Neuronal stem cell (in vitro differentiated cells): ENCODE data around the gene SEC24A. TPM values are rescaled to one million over a fixed set of nuclear protein-coding genes. Genes with fewer than 3 reads are reported as not detected.
"Not testable (repeated sequence)": the region's sequence is repeated elsewhere in the genome, so short reads cannot be mapped to it uniquely, and the experiment has no call there.

Experiments used
- DNase-seq: peaks from one replicate; pipeline ENCODE4 v3.0.0-alpha.2; 2013; ENCODE audit warnings: low spot score
- H2AFZ ChIP-seq: one replicate; pipeline ENCODE4 v1.6.1; 2013; ENCODE audit warnings: mild to moderate bottlenecking, low read length, inconsistent platforms
- H2AK5ac ChIP-seq: 2 replicates; pipeline ENCODE4 v1.6.1; 2013; ENCODE audit warnings: low read depth, mild to moderate bottlenecking, inconsistent platforms, low read length, moderate library complexity, mixed read lengths
- H2BK120ac ChIP-seq: 2 replicates; pipeline ENCODE4 v1.6.1; 2013; ENCODE audit warnings: low read depth, mild to moderate bottlenecking, inconsistent platforms, low read length, moderate library complexity, mixed read lengths
- H2BK12ac ChIP-seq: one replicate; pipeline ENCODE4 v1.6.1; 2013; ENCODE audit warnings: low read length, inconsistent platforms
- H2BK15ac ChIP-seq: 2 replicates; pipeline ENCODE4 v1.6.1; 2013; ENCODE audit warnings: mild to moderate bottlenecking, low read length, inconsistent platforms, mixed read lengths
- H2BK5ac ChIP-seq: one replicate; pipeline ENCODE4 v1.6.1; 2013; ENCODE audit warnings: inconsistent platforms, mild to moderate bottlenecking, low read length, moderate library complexity
- H3K14ac ChIP-seq: one replicate; pipeline ENCODE4 v1.6.1; 2013; ENCODE audit warnings: low read length, inconsistent platforms
- H3K18ac ChIP-seq: 2 replicates; pipeline ENCODE4 v1.6.1; 2013; ENCODE audit warnings: low read length, inconsistent platforms
- H3K23ac ChIP-seq: 2 replicates; pipeline ENCODE4 v1.6.1; 2013; ENCODE audit warnings: low read depth, mild to moderate bottlenecking, mixed read lengths, low read length, inconsistent platforms; ENCODE audit not compliant: poor library complexity
- H3K27ac ChIP-seq: replicated peaks from 3 replicates; pipeline ENCODE4 v1.5.1; 2013; ENCODE audit warnings: low read length, inconsistent platforms
- H3K27me3 ChIP-seq, 3 experiments: 2 replicates each; pipeline ENCODE4 v1.6.1; 2013; ENCODE audit warnings: low read length in 3 of 3, mild to moderate bottlenecking in 2 of 3, inconsistent platforms in 1 of 3, low read depth in 1 of 3, mixed read lengths in 1 of 3, moderate library complexity in 1 of 3; ENCODE audit not compliant: control insufficient read depth in 3 of 3, insufficient read depth in 3 of 3
- H3K36me3 ChIP-seq, 2 donors: replicated peaks in 1 of 2; 2 replicates each; pipeline ENCODE4 v1.6.1; 2013; ENCODE audit warnings: low read length in 2 of 2; ENCODE audit not compliant: control insufficient read depth in 2 of 2, insufficient read depth in 2 of 2
- H3K4ac ChIP-seq: 2 replicates; pipeline ENCODE4 v1.6.1; 2013; ENCODE audit warnings: inconsistent platforms, mild to moderate bottlenecking, low read length, moderate library complexity
- H3K4me1 ChIP-seq, 2 donors: 1 replicate in 1 of 2; 2 replicates in 1 of 2; pipeline ENCODE4 v1.6.1; 2013; ENCODE audit warnings: low read length in 2 of 2, low read depth in 1 of 2; ENCODE audit not compliant: control insufficient read depth in 2 of 2, insufficient read depth in 1 of 2
- H3K4me2 ChIP-seq: one replicate; pipeline ENCODE4 v1.6.1; 2013; ENCODE audit warnings: mild to moderate bottlenecking, low read length, inconsistent platforms; ENCODE audit not compliant: insufficient read depth, poor library complexity, severe bottlenecking
- H3K4me3 ChIP-seq, 2 donors: 2 replicates each; pipeline ENCODE4 v1.5.1; 2013; ENCODE audit warnings: low read length in 2 of 2, mild to moderate bottlenecking in 2 of 2, inconsistent platforms in 1 of 2, moderate library complexity in 1 of 2
- H3K79me1 ChIP-seq: one replicate; pipeline ENCODE4 v1.6.1; 2013; ENCODE audit warnings: low read depth, mild to moderate bottlenecking, inconsistent platforms, low read length, moderate library complexity
- H3K9ac ChIP-seq: one replicate; pipeline ENCODE4 v1.6.1; 2013; ENCODE audit warnings: mild to moderate bottlenecking, low read depth, low read length, inconsistent platforms; ENCODE audit not compliant: poor library complexity
- H3K9me3 ChIP-seq, 2 donors: replicated peaks in 1 of 2; 2 replicates each; pipeline versions ENCODE3 to v1.6.1; 2013; ENCODE audit warnings: low read length in 2 of 2, mild to moderate bottlenecking in 2 of 2, inconsistent platforms in 1 of 2, low read depth in 1 of 2, mixed read lengths in 1 of 2, moderate library complexity in 1 of 2; ENCODE audit not compliant: control insufficient read depth in 2 of 2, insufficient read depth in 1 of 2
- H4K8ac ChIP-seq: one replicate; pipeline ENCODE4 v1.6.1; 2013; ENCODE audit warnings: low read depth, mild to moderate bottlenecking, inconsistent platforms, low read length, moderate library complexity
- H4K91ac ChIP-seq: one replicate; pipeline ENCODE4 v1.6.1; 2013; ENCODE audit warnings: low read length, low read depth, mild to moderate bottlenecking, inconsistent platforms; ENCODE audit not compliant: poor library complexity
- WGBS, 2 donors: extraction: QIAGEN DNeasy Blood & Tissue Kit; methylation state at CpG; one replicate each; pipeline ENCODE4 v1.1.7; 2013; ENCODE audit warnings: missing lambda C conversion rate in 2 of 2, mixed read lengths in 1 of 2; ENCODE audit not compliant: insufficient read length in 2 of 2, insufficient replicate concordance in 1 of 2; ENCODE audit errors: extremely low coverage in 2 of 2; 5-methylcytosine and 5-hydroxymethylcytosine counted together
- polyA plus RNA-seq, 2 experiments: library from polyadenylated mRNA; stranded (reverse); fragments of 200-250 nt; gene quantifications; one replicate each; pipeline ENCODE4 v1.2.3, GENCODE V29; 2013

Gene SEC24A
- 11.7 TPM for polyA plus RNA-seq (2013, experiment 1 of 2)
- 11.9 TPM for polyA plus RNA-seq (2013, experiment 2 of 2)

GRCh38 chr5:134648425-134649162 lies at the start of gene SEC24A:
TSS of gene SEC24A (plus strand) at chr5:134648785. CDS start at chr5:134649077, 292 bp downstream.
- Histone ChIP-seq H3K14ac (peak within 1 kb of the TSS; percentile 89), H3K4me1 (peaks cover 0 to 9% of the 10 kb centered on the region in 2 donors), H3K4me3 (peak within 1 kb of the TSS; percentile 65 to 93), H3K9ac (peak within 1 kb of the TSS; percentile 98), H3K27ac (peak within 1 kb of the TSS; percentile 80), H3K23ac (peak within 1 kb of the TSS; percentile 97), H2BK15ac (no peak within 1 kb of the TSS), H3K9me3 (no peaks in the 10 kb centered on the region), H3K18ac (peak within 1 kb of the TSS; percentile 95), H3K4ac (no peak within 1 kb of the TSS), H4K91ac (no peak within 1 kb of the TSS), H2BK5ac (peak within 1 kb of the TSS; percentile 66), H2BK12ac (no peak within 1 kb of the TSS), H3K27me3 (no peaks in the 10 kb centered on the region), H3K4me2 (peak within 1 kb of the TSS; percentile 96), H4K8ac (peak within 1 kb of the TSS; percentile 43), H2AFZ (peak within 1 kb of the TSS; percentile 99), H2BK120ac (no peak within 1 kb of the TSS), H3K36me3 (peaks cover 0 to 3% of the 10 kb centered on the region in 2 donors), H3K79me1 (peaks cover 7% of the 10 kb centered on the region), H2AK5ac (peak within 1 kb of the TSS; percentile 92)
- DNase-seq = peak; percentile 81
- no CpG with 5 or more reads among the region's 69 CpGs for WGBS, 2 donors

GRCh38 chr5:134599820-134600219 lies 48.8 kb upstream of the SEC24A start:
- not testable (repeated sequence) for H3K4ac ChIP-seq, H2AFZ ChIP-seq, H3K79me1 ChIP-seq, H2BK5ac ChIP-seq, H2AK5ac ChIP-seq, H3K9ac ChIP-seq, H2BK15ac ChIP-seq, H3K18ac ChIP-seq, H2BK12ac ChIP-seq, H3K27ac ChIP-seq, H4K91ac ChIP-seq, DNase-seq, H3K23ac ChIP-seq, H3K4me3 ChIP-seq, H3K14ac ChIP-seq, H3K27me3 ChIP-seq, H3K4me1 ChIP-seq, H3K9me3 ChIP-seq, H3K4me2 ChIP-seq, H4K8ac ChIP-seq, H2BK120ac ChIP-seq
- WGBS, 2 donors = no CpG with 5 or more reads among the region's 3 CpGs
- peaks cover 0 to 17% of the 10 kb centered on the region in 2 donors for H3K36me3 ChIP-seq

GRCh38 chr5:134600600-134600999 lies 48.0 kb upstream of the SEC24A start:
- Histone ChIP-seq H3K27ac (no peak overlapping the region), H3K4me2 (no peak overlapping the region), H3K23ac (no peak overlapping the region), H3K79me1 (no peaks in the 10 kb centered on the region), H4K91ac (no peak overlapping the region), H4K8ac (no peak overlapping the region), H3K9ac (no peak overlapping the region), H2AFZ (no peak overlapping the region), H2BK5ac (no peak overlapping the region), H3K4me3 (no peak overlapping the region), H2BK15ac (no peak overlapping the region), H3K18ac (no peak overlapping the region), H3K27me3 (no peaks in the 10 kb centered on the region), H2AK5ac (no peak overlapping the region), H2BK120ac (no peak overlapping the region), H2BK12ac (no peak overlapping the region), H3K14ac (no peak overlapping the region), H3K4me1 (no peaks in the 10 kb centered on the region), H3K9me3 (no peaks in the 10 kb centered on the region), H3K4ac (no peak overlapping the region), H3K36me3 (peaks cover 0 to 25% of the 10 kb centered on the region in 2 donors)
- no peak for DNase-seq
- WGBS, 2 donors = no CpG with 5 or more reads among the region's 3 CpGs

- H2BK120ac ChIP-seq = no peak overlapping the region
- H3K18ac ChIP-seq = no peak overlapping the region
- no peaks in the 10 kb centered on the region for H3K79me1 ChIP-seq
- no peak overlapping the region for H2AK5ac ChIP-seq
- no peak overlapping the region for H4K8ac ChIP-seq
- no peak overlapping the region for H2AFZ ChIP-seq
- no peak for DNase-seq
- peaks cover 3 to 48% of the 10 kb centered on the region in 2 donors for H3K36me3 ChIP-seq
- no peaks in the 10 kb centered on the region for H3K9me3 ChIP-seq
- H4K91ac ChIP-seq = no peak overlapping the region
- no peak overlapping the region for H3K4me2 ChIP-seq
- H3K4me1 ChIP-seq = no peaks in the 10 kb centered on the region
- H3K27me3 ChIP-seq = no peaks in the 10 kb centered on the region
- no peak overlapping the region for H3K14ac ChIP-seq
- H3K23ac ChIP-seq = no peak overlapping the region
- no peak overlapping the region for H2BK15ac ChIP-seq
- H3K27ac ChIP-seq = no peak overlapping the region
- no peak overlapping the region for H2BK5ac ChIP-seq
- no CpG with 5 or more reads among the region's 1 CpG for WGBS, 2 donors
- H2BK12ac ChIP-seq = no peak overlapping the region
- no peak overlapping the region for H3K9ac ChIP-seq
- no peak overlapping the region for H3K4ac ChIP-seq
- no peak overlapping the region for H3K4me3 ChIP-seq
Measured at GRCh38 chr5:134603059-134603458, 45.5 kb upstream of the SEC24A start.
